ENCODE results near the gene ZNF80.

DNA sequence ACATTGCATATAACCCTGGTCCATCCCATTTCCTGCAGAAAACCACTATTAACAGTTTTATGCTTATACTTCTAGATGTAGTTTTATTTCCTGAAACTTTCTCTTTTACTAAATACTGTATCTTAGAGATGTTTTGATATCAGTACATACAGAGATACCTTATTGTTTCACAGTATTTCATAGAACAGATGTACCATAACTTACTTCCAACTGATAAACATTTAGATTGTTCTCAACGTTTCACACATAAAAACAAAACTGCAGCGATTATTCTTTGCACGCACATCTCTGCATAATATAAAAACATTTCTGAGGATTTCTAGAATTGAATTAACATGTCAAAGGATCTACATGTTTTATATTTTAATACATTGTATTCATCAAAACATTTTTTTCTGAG lies 2.6 kb downstream of the ZNF80 start:
- TF ChIP-seq, protein P1, sequence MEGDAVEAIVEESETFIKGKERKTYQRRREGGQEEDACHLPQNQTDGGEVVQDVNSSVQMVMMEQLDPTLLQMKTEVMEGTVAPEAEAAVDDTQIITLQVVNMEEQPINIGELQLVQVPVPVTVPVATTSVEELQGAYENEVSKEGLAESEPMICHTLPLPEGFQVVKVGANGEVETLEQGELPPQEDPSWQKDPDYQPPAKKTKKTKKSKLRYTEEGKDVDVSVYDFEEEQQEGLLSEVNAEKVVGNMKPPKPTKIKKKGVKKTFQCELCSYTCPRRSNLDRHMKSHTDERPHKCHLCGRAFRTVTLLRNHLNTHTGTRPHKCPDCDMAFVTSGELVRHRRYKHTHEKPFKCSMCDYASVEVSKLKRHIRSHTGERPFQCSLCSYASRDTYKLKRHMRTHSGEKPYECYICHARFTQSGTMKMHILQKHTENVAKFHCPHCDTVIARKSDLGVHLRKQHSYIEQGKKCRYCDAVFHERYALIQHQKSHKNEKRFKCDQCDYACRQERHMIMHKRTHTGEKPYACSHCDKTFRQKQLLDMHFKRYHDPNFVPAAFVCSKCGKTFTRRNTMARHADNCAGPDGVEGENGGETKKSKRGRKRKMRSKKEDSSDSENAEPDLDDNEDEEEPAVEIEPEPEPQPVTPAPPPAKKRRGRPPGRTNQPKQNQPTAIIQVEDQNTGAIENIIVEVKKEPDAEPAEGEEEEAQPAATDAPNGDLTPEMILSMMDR (IDR thresholded peaks at IDR 0.05): no peak
- no peak for TF ChIP-seq POLR2A (IDR thresholded peaks at IDR 0.05)

Data from adrenal gland (tissue), 5 donors.